Activated CD4-positive, alpha-beta T cell treated with anti-CD3 and anti-CD28 coated beads, Interleukin-2, amount 50 U/mL, for 1 hour (primary cell): ENCODE data around the gene ZNF467.

ENCODE experiments used
- DNase-seq: peaks from one replicate; pipeline ENCODE4 v3.0.0-alpha.2; 2020

Gene ZNF467

DNA sequence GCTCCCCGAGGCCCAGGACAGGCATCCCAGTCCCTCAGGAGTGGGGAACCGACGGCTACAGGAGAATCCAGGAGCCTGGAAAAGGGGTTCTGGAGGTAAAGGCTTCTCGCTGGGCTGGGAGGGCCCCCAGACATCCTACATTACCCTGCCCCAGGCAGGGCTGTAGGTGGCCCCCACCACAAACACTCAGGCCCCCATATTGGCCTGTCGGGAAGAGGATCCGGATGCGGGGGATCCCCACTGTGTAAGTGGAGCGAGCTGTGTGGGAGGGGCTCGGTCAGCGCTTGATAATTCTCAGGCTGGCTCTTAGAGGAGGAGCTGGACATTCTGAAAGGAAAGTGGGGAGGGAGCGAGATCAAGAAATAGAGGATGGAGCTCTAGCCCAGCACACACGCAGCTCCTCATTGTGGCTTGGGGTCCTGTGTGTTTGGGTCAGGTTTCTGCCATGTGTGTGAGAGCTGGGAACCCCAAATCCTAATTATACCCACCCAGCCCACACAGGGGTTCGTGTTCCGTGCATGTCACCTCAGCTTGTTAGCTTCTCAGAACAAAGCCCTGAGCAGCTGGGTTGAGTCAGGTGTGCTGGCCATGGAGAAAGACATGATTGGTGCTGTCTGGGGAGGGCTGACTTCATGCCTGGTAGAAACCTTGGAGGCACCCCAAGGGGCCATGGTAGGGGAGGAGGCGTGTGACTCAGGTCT lies 49.4 kb downstream of the ZNF467 start:
- no peak for DNase-seq

DNA sequence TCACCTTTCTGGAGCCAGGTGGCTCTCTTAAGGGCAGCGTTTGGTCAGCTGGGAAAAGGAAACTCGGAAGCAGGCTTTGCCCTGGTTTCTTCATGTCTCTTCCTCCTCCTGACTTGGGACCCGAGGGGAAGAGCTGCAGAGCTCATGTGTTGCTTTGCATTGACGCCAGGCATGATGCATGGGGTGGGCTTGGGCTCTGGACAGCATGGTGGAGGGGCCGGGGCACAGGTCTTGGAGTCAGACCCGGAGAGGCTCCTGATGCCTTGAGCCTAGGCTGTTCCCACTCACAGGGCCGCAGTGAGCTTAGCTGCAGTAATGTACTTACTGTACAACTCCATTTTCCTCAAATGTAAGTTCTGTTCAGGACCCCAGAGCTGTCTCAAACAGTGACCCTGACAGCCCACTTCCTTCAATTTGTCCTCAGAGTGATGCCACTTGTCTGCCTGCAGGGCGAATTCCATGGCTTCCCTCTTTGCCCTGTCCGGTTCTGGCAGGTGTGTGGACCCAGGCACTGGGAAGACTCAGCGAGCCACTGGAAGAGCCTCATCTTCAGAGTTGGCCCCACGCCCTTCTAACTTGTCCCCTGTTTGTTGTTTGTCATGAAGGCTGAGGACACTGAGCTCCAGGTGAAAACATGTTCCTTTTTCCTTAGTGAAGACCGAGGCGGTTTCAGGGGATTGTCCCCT lies 50.2 kb downstream of the ZNF467 start:
- no peak for DNase-seq

DNA sequence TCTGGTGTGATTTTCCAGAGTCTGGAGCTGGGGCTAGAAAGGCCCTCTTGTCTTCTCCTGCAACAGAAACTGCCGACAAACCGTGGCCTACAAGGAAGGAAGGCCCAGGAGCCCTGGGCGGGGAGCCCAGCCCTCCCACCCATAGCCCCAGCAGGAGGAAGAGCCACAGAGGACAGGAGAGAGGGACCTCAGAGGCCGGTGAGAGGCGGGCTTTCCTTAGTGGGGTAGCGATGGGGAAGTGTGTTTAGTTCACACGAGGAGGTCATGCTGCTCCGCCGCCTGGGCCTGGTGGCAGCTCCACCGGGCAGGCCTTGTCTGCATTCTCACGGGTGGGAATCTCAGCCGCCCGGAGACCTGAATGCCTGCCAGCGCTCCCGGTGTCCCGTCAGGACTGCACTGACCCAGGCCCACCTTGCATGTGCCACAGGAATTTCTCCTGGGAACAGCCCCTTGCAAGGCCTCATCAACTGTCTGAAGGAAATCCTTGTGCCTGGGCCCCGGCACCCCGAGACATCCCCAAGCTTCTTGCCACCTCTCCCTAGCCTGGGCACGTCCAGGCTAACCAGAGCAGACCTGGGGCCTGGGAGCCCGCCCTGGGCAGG lies 50.9 kb downstream of the ZNF467 start:
- DNase-seq: no peak

DNA sequence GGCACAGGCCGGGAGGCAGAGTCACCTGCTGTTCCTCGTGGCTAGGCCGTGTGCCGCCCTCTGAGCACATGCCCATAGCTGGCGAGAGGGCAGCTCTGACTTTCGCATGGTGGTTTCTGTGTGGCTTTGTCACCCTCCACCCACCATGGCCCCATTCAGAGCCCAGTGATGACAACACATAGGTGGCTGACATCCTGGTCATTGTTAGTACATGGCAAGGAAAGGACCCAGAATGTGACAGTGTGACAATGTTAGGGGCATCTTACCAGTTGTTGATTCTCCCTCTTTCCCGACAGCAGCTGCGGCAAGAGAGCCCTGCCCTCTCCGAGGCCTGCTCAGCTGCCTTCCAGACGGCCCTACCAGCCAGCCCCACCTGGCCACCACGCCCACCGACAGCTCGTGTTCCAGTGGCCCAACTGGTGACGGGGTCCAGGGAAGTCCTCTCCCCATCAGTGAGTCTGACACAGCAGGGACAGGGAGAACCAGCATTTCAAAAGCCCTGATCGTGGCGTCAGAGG lies 52.2 kb downstream of the ZNF467 start:
- DNase-seq: no peak

DNA sequence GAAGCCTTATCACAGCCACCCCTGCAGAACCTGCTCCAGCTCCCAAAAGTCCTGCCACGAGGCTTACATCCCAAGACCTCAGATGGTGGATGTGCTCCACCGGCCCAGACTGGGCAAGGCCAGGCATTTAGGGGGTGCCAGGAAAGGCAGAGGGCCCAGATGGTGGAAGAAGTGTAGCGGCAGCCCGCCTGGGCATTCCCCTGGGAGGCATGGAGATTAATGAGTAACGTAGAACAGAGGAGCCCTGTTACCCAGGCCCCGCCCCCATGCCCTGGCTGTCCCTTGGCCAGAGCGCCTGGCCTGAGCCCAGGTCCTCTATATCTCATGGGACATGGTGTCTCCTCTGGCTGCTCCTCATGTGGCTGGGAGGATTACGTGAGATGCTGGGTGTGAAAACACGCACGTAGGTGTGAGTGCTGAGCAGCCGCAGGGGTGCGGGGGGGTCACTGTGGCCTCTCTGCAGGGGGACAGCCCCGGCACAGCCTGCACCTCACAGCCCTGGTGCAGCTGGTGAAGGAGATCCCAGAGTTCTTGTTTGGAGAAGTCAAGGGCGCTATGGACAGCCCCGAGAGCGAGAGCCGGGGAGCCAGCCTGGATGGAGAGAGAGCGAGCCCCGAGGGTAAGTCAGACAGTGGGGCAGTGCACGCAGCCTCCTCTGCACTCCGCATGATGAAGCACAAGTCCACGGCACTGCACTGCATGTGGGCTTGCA lies 52.9 kb downstream of the ZNF467 start:
- no peak for DNase-seq

DNA sequence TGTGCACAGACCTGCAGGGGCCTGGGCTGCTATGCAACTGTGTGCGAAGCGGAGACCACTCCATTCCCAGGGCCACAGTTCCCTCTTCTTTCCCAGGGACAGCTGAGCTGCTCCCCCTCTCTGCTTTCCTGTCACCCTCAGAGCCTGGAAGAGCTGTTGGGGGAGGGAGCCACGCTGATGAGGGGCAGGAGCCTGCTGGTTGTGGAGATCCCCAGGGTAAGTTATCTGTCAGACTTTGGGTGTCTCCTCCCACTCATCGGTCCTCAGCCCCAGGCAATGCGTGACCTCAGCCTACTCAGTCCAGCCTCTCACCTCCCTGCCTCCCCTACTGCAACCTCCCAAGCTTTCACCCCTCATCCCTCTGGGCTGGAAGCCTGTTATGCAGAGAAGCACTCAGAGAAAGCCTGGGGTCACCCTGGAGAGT lies 53.5 kb downstream of the ZNF467 start:
- DNase-seq: no peak

DNA sequence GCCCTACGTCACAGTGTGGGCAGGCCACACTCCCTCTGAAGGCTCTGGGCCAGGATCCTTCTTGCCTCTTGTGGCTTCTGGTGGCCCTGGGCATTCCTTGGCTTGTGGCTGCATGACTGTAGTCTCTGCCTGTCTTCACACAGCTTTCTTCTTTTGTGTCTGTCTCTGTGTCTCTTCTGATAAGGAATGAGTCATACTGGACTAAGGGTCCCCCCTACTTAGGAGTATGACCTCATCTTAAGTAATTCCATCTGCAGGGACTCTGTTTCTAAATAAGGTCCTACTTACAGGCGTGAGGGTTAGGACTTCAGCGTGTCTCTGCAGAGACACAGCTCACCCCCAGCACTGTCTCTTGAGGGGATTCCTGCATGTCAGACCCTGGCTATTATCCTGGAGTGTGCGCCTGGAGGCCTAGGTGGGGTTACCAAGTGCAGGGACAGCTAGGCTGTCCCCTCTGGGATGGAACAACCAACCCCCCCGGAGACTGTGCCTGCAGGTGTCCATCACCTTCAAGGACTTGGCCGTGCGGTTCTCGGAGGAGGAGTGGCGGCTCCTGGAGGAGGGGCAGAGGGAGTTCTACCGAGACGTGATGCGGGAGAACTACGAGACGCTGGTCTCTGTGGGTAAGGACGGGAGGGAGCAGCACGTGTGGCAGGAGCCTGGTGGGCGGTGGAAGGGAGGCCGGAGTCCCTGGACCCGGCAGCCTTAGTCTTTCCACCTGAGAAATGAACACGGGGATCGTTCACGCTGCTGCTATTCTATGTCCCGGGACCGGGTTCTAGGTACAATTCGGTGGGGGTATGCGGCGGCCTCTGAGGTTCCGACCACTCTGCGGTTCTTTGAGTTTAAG lies 54.1 kb downstream of the ZNF467 start:
- no peak for DNase-seq

DNA sequence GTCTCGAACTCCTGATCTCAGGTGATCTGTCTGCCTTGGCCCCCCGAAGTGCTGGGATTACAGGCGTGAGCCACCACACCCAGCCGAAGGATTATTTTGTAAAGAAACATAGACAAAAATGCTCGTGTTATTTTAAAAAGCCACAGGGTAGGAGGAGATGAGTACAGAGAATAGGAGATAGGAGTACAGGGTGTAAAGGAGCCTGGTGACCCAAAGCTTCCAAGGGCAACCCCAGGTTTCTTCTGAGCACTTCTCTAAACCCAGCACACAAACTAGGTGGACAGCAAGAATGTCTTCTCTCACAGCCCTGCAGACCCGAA lies 54.7 kb downstream of the ZNF467 start:
- no peak for DNase-seq

DNA sequence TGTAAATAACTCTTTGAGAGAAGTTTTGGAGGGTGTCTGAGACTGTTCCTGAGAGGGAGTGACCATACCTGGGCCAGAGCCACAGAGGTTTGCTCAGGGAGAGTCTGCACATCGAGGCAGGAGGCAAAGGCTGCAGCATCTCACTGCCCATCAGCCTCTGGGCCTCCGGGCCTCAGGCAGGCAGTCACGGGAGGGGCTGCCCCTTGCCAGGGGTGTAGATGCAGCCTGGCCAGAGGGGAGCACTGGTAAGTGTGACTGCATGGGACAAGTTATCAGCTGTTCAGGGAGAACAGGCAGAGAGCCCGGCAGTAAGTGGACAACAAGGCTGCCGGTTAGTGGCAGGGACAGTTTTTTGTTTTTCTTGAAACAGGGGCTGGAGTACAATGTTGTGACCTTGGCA lies 55.9 kb downstream of the ZNF467 start:
- DNase-seq: no peak

DNA sequence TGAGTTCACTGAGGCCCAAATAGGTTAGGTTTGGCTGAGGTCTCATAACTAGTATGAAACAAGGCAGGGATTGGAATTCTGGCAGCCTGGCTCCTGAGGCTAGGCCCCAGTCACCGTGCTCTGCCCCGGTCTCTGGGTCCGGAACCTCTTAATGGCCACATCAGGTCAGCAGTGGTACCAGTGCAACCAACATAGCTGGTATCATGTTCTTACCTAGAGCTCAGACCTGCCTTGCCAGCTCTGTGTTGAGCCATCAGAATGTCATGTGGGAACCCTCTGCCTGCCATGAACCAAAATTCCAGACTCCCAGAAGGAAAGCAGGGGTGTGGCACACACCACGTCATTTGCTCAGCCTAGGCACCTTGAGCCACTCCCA lies 56.5 kb downstream of the ZNF467 start:
- no peak for DNase-seq

DNA sequence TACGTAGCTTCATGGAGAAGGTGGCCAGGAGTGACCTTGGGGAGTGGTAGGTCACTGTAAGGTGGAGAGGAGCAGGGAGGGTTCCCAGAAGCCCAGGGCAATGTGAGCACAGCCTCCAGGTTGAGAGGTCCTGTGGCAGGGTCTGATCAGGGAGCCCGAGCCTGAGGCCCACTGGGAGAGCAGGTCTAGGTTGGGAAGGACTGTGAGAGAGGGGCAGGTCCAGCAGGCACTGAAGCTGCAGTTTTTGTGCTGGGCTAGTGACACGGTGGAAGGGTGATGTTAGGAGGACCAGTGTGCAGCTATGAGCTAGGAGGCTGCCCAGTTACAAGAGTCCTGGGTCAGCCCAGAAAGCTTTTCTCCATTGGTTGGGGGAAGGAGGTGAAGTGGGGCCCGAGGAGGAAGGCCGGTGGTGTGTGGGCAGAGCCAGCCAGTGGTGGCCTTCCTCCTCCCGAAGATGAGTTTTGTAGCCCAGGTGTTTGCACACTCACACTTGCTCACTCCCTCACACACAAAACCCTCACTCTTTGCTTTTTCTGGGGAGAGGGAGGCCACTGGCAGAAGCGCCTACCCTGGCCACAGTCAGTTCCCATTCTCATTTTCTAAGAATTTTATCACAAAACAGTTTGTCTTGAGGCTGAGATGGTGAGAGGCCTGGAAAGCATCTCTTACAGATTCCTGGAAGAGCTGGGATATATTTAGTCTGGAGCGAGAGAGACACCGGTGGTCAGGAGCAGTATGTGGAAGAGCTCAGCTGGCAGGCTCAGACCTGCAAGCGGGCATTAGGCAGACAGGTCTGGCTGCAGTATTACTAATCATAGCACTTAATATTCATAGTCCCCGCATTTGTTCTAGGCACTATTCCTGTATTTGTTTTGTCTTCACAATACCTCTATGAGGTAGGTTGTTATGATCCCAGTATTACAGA lies 57.1 kb downstream of the ZNF467 start:
- no peak for DNase-seq

DNA sequence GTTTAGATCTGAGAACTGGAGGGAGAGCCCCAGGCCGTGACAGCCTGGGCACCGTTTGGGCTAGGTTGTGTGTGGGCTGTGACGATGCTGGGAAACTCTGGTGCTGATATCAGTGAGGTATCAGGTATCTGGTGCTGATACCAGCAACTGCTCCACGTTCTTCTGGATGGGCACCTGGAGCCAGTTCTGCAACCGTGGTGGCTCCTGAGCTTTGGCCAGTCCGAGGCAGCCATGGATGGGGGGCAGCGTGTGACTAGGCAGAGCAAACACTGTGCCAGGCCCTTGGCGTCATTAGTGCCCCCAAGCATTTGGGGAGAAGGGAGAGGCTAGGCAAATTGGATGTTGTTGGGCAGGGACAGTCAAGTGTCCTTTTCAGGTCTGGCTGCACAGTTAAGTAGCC lies 57.9 kb downstream of the ZNF467 start:
- no peak for DNase-seq

DNA sequence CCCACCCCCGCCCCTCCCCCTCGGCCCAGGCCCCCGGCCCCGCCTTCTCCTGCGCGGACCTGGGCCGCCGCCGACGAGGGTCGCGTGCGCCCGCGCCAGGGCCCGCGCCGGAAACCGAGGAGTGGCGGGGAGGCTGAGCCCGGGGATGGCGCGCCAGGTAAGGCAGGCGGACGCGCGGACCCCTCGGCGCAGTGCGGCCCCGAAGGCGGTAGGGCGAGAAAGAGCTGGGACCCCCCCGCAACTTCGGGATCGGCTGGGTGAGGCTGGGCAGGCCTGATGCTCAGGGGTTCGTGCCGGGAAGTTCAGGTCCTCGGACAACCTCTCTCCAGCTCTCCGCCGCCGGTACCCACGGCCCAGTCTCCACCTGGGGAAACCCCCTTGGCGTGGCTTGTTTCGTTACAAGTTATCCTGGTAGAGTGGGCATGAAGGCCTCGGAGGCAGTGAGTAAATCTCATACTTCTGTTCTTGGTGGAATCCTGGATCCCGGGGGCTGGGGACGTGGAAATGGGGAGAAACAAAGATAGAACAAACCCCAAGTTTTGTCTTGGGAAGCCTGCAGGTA lies 58.4 kb downstream of the ZNF467 start:
- peak; percentile 42 for DNase-seq
